Measurements from ENCODE around the gene THRSP. TPM values are rescaled to one million over a fixed set of nuclear protein-coding genes. Genes with fewer than 3 reads are reported as not detected.
"Not testable (repeated sequence)": the region's sequence is repeated elsewhere in the genome, so short reads cannot be mapped to it uniquely, and the experiment has no call there.

The THRSP gene
- total and polyA plus RNA-seq, 2 experiments from 2014 or later, result not detected

GRCh38 chr11:78077592-78077991 lies 13.9 kb downstream of the THRSP start:
- not testable (repeated sequence) for H3K9me3 Mint-ChIP-seq; H3K27ac Mint-ChIP-seq; H3K27ac ChIP-seq (ENCODE audit: low read depth); H3F3A ChIP-seq (replicated peaks; ENCODE audit: low read depth); H2AFZ ChIP-seq; ATAC-seq; H3K9me2 ChIP-seq (ENCODE audit: insufficient read depth); H3K36me3 ChIP-seq (ENCODE audit: insufficient read depth); H3K27me3 ChIP-seq (ENCODE audit: insufficient read depth); H3K4me1 ChIP-seq (ENCODE audit: insufficient read depth); H3K27me3 Mint-ChIP-seq (ENCODE audit: insufficient read depth, low read depth, poor library complexity); H3K4me1 Mint-ChIP-seq; H3K36me3 Mint-ChIP-seq (ENCODE audit: low read depth); DNase-seq (ENCODE audit: low spot score)
- Histone ChIP-seq H3K79me2 (replicated peaks; ENCODE audit: insufficient read depth) (peaks cover 67% of the 10 kb centered on the region), H3K4me3 (peak overlapping the region; percentile 92; the same call in 1 of the 2 replicates), H4K20me1 (replicated peaks; ENCODE audit: insufficient read depth) (peaks cover 27% of the 10 kb centered on the region), H3K4me2 (peak overlapping the region; percentile 100; the same call in 1 of the 2 replicates)
- H3K4me3 Mint-ChIP-seq, result peak overlapping the region; percentile 92

GRCh38 chr11:78078218-78079167 lies 14.8 kb downstream of the THRSP start:
- Histone ChIP-seq H3K9me2 (ENCODE audit: insufficient read depth) (0 out of 2 replicates have a peak, but pooled peaks cover 4% of the 10 kb centered on the region), H2AFZ (no peak overlapping the region)
- TF ChIP-seq REST (IDR thresholded peaks at IDR 0.05; ENCODE audit: unreplicated experiment) (no peak), CTCF (conservative IDR thresholded peaks at IDR 0.05; ENCODE audit: low read depth in 2 of 2) (no peak), ZNF114 (CRISPR knock-in tag; IDR thresholded peaks at IDR 0.05) (no peak), ZNF331 (CRISPR knock-in tag; IDR thresholded peaks at IDR 0.05; ENCODE audit: low read depth) (no peak), EZH2phosphoT487 (IDR thresholded peaks at IDR 0.05; ENCODE audit: unreplicated experiment) (no peak), NANOG (IDR thresholded peaks at IDR 0.05; ENCODE audit: borderline replicate concordance) (no peak), ZNF462 (CRISPR knock-in tag; IDR thresholded peaks at IDR 0.05) (no peak), JUNB (IDR thresholded peaks at IDR 0.05; ENCODE audit: unreplicated experiment) (no peak)

More at GRCh38 chr11:78078218-78079167, 14.8 kb downstream of the THRSP start:
- ATAC-seq, result peak; percentile 20
- Histone ChIP-seq H3K4me1 (ENCODE audit: insufficient read depth) (peaks cover 3% of the 10 kb centered on the region; the same call in 1 of the 2 replicates), H3K27ac (ENCODE audit: low read depth) (peak overlapping the region; percentile 89; the same call in 1 of the 2 replicates), H3K36me3 (ENCODE audit: insufficient read depth) (no peaks in the 10 kb centered on the region), H3K4me3 (peak overlapping the region; percentile 92), H4K20me1 (replicated peaks; ENCODE audit: insufficient read depth) (peaks cover 27% of the 10 kb centered on the region), H3K4me2 (peak overlapping the region; percentile 100), H3F3A (replicated peaks; ENCODE audit: low read depth) (0 out of 2 replicates have a peak, but pooled peaks cover 8% of the 10 kb centered on the region), H3K79me2 (replicated peaks; ENCODE audit: insufficient read depth) (peaks cover 61% of the 10 kb centered on the region), H3K27me3 (ENCODE audit: insufficient read depth) (no peaks in the 10 kb centered on the region)
- Mint-ChIP-seq H3K4me3 (peak overlapping the region; percentile 92), H3K36me3 (ENCODE audit: low read depth) (peaks cover 2% of the 10 kb centered on the region; the same call in 1 of the 3 replicates), H3K27me3 (ENCODE audit: insufficient read depth, low read depth, poor library complexity) (no peaks in the 10 kb centered on the region), H3K27ac (peak overlapping the region; percentile 91), H3K4me1 (peaks cover 9% of the 10 kb centered on the region), H3K9me3 (no peaks in the 10 kb centered on the region)
- peak; percentile 22 for DNase-seq (ENCODE audit: low spot score)
